ENCODE data around the gene C5orf34.
A peak's percentile ranks its signal among the peaks of the same experiment; 100 is the strongest.
"Not testable (repeated sequence)": the region's sequence is repeated elsewhere in the genome, so short reads cannot be mapped to it uniquely, and the experiment has no call there.

C5orf34 gene, protein sequence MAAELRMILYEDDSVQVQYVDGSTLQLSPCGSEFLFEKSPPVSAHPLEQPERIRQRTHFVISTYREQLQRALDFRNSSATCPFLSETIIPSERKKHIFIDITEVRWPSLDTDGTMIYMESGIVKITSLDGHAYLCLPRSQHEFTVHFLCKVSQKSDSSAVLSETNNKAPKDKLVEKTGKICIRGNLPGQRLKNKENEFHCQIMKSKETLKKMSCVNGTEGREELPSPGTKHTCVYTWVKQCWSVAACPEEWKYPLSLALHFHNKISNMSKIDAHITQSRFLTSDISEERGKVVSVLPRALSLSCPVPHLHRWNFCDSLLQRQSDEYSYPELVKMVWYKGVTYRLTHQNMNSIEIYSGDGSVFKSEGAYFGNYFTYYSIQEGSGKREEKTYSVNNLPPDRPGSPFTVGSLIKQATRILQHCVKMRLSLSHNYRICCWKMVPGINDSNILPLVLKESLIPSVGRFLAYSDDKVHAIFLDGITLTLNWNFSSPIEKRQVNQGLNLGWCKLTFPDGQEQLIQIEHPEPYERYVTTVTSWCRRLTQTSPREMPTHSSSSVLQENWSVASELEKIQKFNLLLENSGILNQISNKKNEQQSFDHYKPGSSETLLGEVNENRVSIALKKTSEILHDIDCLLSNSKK

DNA sequence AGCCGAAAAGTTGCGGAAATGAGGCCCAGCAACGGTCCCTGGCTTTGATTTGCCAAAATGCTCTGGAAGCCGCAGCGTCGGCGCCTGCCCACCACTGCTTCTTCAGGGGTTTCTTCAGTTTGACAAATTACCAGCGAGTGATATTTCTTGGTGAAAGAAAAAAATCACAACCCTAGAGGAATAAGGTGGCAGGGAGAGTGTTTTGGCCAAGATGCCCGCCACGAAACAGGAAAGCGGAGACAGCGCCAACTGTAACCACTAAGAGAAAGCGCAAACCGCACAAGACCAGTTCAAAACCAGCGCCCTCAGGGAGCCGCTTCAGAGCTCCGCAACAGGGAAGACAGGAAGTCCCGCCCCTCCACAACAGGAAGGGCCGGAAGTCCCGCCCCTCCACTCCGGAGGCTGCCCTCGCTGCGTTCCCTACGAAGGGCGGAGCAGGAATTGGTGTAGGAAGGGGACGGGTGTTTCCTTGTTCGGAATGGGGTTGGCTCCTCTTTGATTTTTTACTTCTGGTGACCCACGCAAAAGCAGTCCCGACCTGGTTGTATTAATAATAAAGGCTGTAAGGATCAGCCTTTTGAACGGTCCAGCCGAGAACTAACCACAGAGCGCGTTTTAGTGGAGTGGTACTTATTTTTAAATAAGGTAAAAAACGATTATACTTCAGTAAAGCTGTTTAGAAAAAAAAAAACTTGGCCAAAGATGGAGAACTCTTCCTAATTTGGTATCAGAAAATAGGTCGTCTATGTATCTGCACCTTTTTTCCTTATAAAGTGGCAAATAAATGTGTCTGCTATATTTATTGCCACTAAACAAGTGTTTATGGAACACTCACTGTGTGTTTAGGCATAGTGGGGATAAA lies at the start of gene C5orf34:
Gene C5orf34, minus strand, starts transcription at position 333 of the 862 bp plus-strand sequence. CDS start 5,809 bp downstream, outside the sequence.
- peak within 1 kb of the TSS; percentile 94 for H3K4me3 ChIP-seq (ENCODE audit: low read depth, low read length)
- TF ChIP-seq, protein P1, sequence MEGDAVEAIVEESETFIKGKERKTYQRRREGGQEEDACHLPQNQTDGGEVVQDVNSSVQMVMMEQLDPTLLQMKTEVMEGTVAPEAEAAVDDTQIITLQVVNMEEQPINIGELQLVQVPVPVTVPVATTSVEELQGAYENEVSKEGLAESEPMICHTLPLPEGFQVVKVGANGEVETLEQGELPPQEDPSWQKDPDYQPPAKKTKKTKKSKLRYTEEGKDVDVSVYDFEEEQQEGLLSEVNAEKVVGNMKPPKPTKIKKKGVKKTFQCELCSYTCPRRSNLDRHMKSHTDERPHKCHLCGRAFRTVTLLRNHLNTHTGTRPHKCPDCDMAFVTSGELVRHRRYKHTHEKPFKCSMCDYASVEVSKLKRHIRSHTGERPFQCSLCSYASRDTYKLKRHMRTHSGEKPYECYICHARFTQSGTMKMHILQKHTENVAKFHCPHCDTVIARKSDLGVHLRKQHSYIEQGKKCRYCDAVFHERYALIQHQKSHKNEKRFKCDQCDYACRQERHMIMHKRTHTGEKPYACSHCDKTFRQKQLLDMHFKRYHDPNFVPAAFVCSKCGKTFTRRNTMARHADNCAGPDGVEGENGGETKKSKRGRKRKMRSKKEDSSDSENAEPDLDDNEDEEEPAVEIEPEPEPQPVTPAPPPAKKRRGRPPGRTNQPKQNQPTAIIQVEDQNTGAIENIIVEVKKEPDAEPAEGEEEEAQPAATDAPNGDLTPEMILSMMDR (IDR thresholded peaks at IDR 0.05; ENCODE audit: insufficient read depth, low read depth, low read length, missing control alignments): no peak
- peak; percentile 97 for DNase-seq (ENCODE audit: low read depth)

DNA sequence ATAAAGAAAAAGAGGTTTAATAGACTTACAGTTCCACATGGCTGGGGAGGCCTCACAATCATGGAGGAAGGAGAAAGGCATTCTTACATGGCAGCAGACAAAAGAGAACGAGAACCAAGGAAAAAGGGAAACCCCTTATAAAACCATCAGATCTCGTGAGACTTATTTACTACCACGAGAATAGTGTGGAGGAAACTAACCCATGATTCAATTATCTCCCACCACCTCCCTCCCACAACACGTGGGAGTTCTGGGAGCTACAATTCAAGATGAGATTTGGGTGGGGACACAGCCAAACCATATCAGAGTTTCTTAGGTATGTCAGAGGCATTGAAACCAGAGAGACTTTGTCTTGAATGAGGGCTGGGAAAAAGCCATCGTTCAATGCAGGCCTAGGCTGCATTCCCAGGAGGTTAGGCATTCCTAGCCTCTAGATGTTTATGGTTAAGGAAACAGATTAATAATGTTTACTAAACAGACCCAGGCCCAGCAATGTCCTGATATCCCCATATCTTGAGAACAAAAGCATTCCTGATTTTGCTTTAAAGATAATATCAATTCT lies 49.4 kb upstream of the C5orf34 start:
- H3K4me3 ChIP-seq (ENCODE audit: low read depth, low read length): no peak overlapping the region
- TF ChIP-seq, protein P1 (IDR thresholded peaks at IDR 0.05; ENCODE audit: insufficient read depth, low read depth, low read length, missing control alignments): no peak
- no peak for DNase-seq (ENCODE audit: low read depth)

DNA sequence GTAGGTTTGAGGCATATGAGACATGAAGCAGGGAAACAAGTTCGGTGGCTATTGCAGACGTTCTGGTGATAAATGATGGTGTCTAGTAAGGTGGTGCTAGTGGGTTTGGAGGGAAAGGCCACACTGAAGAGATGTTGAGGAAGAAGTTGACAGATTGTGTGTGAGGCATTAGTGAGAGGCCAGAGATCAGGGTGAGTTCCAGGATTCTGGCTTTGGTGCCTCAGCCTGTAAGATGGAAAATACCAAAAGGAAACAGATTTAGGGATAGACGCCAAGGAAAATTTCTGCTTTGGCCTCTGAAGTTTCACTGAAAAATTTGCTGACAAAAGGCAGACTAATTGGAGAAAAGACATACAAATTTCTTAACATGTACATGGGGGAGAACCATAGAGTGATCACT lies 48.4 kb upstream of the C5orf34 start:
- no peak overlapping the region for H3K4me3 ChIP-seq (ENCODE audit: low read depth, low read length)
- no peak for DNase-seq (ENCODE audit: low read depth)
- TF ChIP-seq, protein P1 (IDR thresholded peaks at IDR 0.05; ENCODE audit: insufficient read depth, low read depth, low read length, missing control alignments): no peak

DNA sequence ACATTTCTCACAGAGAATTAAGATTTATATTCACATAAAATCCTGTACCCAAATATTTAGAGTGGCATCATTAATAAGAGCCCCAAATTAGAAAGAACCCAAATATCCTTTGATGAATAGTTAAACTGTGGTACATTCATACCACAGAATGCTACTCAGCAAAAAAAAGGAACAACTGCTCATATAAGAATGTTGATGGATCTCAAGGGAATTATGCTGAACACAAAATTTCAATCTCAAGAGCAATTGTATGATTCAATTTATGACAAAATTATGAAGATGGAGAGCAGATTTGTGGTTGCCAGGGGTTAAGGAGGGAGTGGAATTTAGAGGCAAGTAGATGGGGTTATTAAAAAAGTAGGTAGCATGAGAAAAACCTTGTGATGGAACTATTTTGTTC lies 46.4 kb upstream of the C5orf34 start:
- TF ChIP-seq, protein P1 (IDR thresholded peaks at IDR 0.05; ENCODE audit: insufficient read depth, low read depth, low read length, missing control alignments): no peak
- DNase-seq (ENCODE audit: low read depth): no peak
- H3K4me3 ChIP-seq (ENCODE audit: low read depth, low read length): no peak overlapping the region

DNA sequence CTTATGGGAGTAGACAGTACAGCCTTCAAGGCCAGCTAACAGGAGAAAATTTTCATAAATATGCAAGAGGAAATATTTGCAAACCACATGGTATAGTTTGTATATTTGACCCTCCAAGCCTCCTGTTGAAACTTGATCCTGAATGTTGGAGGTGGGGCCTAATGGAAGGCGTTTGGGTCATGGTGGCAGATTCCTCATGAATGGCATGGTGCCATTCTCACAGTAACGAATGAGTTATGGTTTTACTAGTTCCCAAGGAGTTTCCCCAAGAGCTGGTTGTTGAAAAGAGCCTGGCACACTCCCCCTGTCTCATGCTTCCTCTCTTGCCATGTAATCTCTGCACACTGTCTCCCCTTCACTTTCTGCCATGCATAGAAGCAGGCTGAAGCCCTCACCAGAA lies 45.2 kb upstream of the C5orf34 start:
- TF ChIP-seq, protein P1 (IDR thresholded peaks at IDR 0.05; ENCODE audit: insufficient read depth, low read depth, low read length, missing control alignments): no peak
- H3K4me3 ChIP-seq (ENCODE audit: low read depth, low read length): no peak overlapping the region
- peak; percentile 4 for DNase-seq (ENCODE audit: low read depth)

DNA sequence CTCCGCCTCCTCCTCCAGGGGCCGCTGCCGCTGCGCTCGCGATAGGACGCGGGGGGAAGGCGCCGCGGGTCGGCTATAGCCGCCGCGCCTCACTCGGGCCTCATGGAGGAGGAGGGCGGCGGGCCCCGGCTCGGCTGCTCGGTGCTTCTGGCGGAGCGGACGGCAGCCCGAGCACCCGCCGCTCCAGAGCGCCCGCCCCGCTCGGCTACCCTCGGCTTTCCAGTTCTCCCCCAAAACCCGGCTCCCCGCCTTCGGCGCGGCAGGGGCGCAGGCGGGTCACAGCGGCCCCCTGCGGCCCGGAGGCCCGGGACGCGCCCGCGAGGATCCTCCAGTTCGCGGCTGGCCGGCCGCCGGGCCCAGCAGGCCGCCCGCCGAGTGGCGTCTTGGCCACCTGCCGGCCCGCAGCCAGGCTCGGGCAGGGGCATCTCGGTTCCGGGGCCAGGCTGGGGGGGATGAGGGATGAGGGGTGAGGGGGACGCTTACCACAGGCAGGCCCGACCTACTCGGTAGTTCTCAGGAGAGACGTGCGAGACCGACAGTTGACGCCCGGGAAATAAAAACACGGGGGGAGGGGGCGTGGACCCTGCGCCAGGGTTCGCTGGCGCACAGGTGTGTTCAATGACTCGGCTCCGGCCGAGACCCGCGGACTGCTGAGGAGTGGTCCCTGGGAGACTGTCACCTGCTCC lies 42.1 kb upstream of the C5orf34 start, which contains the start of gene PAIP1:
Gene PAIP1, minus strand, starts transcription at position 221 of the 686 bp plus-strand sequence. CDS start 231 bp downstream, outside the sequence.
- DNase-seq (ENCODE audit: low read depth): peak; percentile 95
- TF ChIP-seq, protein P1 (IDR thresholded peaks at IDR 0.05; ENCODE audit: insufficient read depth, low read depth, low read length, missing control alignments): peak; percentile 63
- H3K4me3 ChIP-seq (ENCODE audit: low read depth, low read length): peak within 1 kb of the TSS; percentile 100

DNA sequence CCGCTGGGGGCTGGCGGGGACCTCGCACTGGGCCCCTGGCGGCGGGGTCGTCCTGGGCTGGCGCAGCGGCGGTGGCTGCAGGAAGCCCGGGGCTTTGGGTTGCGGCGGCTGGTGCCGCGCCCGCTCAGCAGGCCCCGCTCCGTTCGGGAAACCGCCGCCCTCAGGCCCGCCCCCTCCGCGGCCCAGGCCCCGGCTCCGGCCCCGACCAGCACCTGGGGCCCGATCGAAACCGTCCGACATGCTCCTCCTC lies 41.6 kb upstream of the C5orf34 start:
- DNase-seq (ENCODE audit: low read depth): not testable (repeated sequence)
- peak overlapping the region; percentile 100 for H3K4me3 ChIP-seq (ENCODE audit: low read depth, low read length)
